ENCODE measurements around the gene PDE6G. TPM values are rescaled to one million over a fixed set of nuclear protein-coding genes. Genes with fewer than 3 reads are reported as not detected.

PDE6G gene
- total and polyA plus RNA-seq, 8 donors, result 0.24 to 6.3 (median 4.6) TPM

GRCh38 chr17:81696218-81696941 is 40.0 kb upstream of the PDE6G start:
- DNase-seq, result peak in 1 of 4 donors; percentile 63
- intact Hi-C loops (cut with DNase I), result no loop called here
- H3K36me3 ChIP-seq, result peaks cover 0 to 100% of the 10 kb centered on the region in 2 donors

GRCh38 chr17:81695801-81696200 is 39.5 kb upstream of the PDE6G start:
- Histone ChIP-seq H3K27ac (no peak overlapping the region), H3K4me3 (no peak overlapping the region), H3K9me3 (no peaks in the 10 kb centered on the region), H3K4me1 (peaks cover 0 to 3% of the 10 kb centered on the region in 2 donors), H3K36me3 (peaks cover 0 to 100% of the 10 kb centered on the region in 2 donors), H3K27me3 (no peaks in the 10 kb centered on the region)
- no peak for TF ChIP-seq CTCF (IDR thresholded peaks at IDR 0.05)
- ATAC-seq (no peak), DNase-seq (no peak)
- intact Hi-C loops (cut with DNase I), result no loop called here

More at GRCh38 chr17:81696218-81696941, 40.0 kb upstream of the PDE6G start:
- Histone ChIP-seq H3K4me1 (peaks cover 0 to 9% of the 10 kb centered on the region in 2 donors), H3K27ac (no peak overlapping the region), H3K9me3 (no peaks in the 10 kb centered on the region), H3K4me3 (no peak overlapping the region), H3K27me3 (no peaks in the 10 kb centered on the region)
- no peak for ATAC-seq
- TF ChIP-seq CTCF (IDR thresholded peaks at IDR 0.05), result no peak

GRCh38 chr17:81695211-81695610 is 38.9 kb upstream of the PDE6G start:
- DNase-seq (no peak), ATAC-seq (no peak)
- no peaks in the 10 kb centered on the region for H3K4me1 ChIP-seq
- no peak overlapping the region for H3K4me3 ChIP-seq
- no peaks in the 10 kb centered on the region for H3K9me3 ChIP-seq
- no peaks in the 10 kb centered on the region for H3K27me3 ChIP-seq
- intact Hi-C loops (cut with DNase I), result no loop called here
- no peak overlapping the region for H3K27ac ChIP-seq
- TF ChIP-seq CTCF (IDR thresholded peaks at IDR 0.05), result no peak
- peaks cover 0 to 100% of the 10 kb centered on the region in 2 donors for H3K36me3 ChIP-seq

- ATAC-seq (no peak), DNase-seq (no peak)
- Histone ChIP-seq H3K36me3 (peaks cover 0 to 100% of the 10 kb centered on the region in 2 donors), H3K27me3 (no peaks in the 10 kb centered on the region), H3K4me3 (no peak overlapping the region), H3K27ac (no peak overlapping the region), H3K4me1 (no peaks in the 10 kb centered on the region), H3K9me3 (no peaks in the 10 kb centered on the region)
- TF ChIP-seq CTCF (IDR thresholded peaks at IDR 0.05), result no peak
- intact Hi-C loops (cut with DNase I), result no loop called here
Observed at GRCh38 chr17:81694810-81695209, 38.5 kb upstream of the PDE6G start.

GRCh38 chr17:81693509-81694210 is 37.3 kb upstream of the PDE6G start:
- ATAC-seq (no peak), DNase-seq (no peak)
- TF ChIP-seq CTCF (IDR thresholded peaks at IDR 0.05), result no peak
- Histone ChIP-seq H3K4me1 (no peaks in the 10 kb centered on the region), H3K36me3 (peaks cover 0 to 100% of the 10 kb centered on the region in 2 donors), H3K27ac (no peak overlapping the region), H3K4me3 (no peak overlapping the region), H3K27me3 (no peaks in the 10 kb centered on the region), H3K9me3 (no peaks in the 10 kb centered on the region)
- intact Hi-C loops (cut with DNase I), result no loop called here
